HepG2 (cell line): ENCODE results near the gene CSNK1D. TPM values are rescaled to one million over a fixed set of nuclear protein-coding genes. Genes with fewer than 3 reads are reported as not detected.

ENCODE experiments used
- AKAP8 ChIP-seq: sonication (generic); formaldehyde crosslinking; IDR thresholded peaks from 2 replicates; pipeline ENCODE4 v1.5.1; 2020; ENCODE audit warnings: mild to moderate bottlenecking, missing genetic modification reagents
- CENPBD1 ChIP-seq: sonication (generic); formaldehyde crosslinking; IDR thresholded peaks from 2 replicates; pipeline ENCODE4 v1.8.0; 2022; ENCODE audit warnings: missing genetic modification reagents, low read depth, mild to moderate bottlenecking, borderline replicate concordance
- CENPT ChIP-seq: sonication (generic); formaldehyde crosslinking; IDR thresholded peaks from 2 replicates; pipeline ENCODE4 v1.8.0; 2022; ENCODE audit warnings: low read depth, mild to moderate bottlenecking, moderate library complexity, missing genetic modification reagents
- CTCF ChIP-seq: sonication (generic); formaldehyde crosslinking; IDR thresholded peaks from 2 replicates; pipeline ENCODE4 v1.5.0; 2020; ENCODE audit warnings: mild to moderate bottlenecking, missing genetic modification reagents, moderate library complexity
- FOXK1 ChIP-seq: sonication (generic); formaldehyde crosslinking; IDR thresholded peaks from 2 replicates; pipeline ENCODE4 v1.4.0; 2020; ENCODE audit warnings: low read depth, missing genetic modification reagents, borderline replicate concordance
- GATA4 ChIP-seq: sonication (generic); IDR thresholded peaks from 2 replicates; pipeline ENCODE4 v1.6.1; 2016; ENCODE audit warnings: antibody characterized with exemption, low read depth, borderline replicate concordance
- HES4 ChIP-seq: sonication (generic); formaldehyde crosslinking; IDR thresholded peaks from 2 replicates; pipeline ENCODE4 v1.9.0; 2021; ENCODE audit warnings: mild to moderate bottlenecking, missing genetic modification reagents, borderline replicate concordance
- HNRNPL ChIP-seq: fragments of 200-400 bp; formaldehyde crosslinking; IDR thresholded peaks from 2 replicates; pipeline ENCODE4 v1.6.1; 2017; ENCODE audit warnings: mild to moderate bottlenecking, low read depth, low read length
- SETDB1 ChIP-seq: sonication (generic); formaldehyde crosslinking; IDR thresholded peaks from 2 replicates; pipeline ENCODE4 v1.5.1; 2020; ENCODE audit warnings: missing genetic modification reagents, mild to moderate bottlenecking, borderline replicate concordance
- SP2 ChIP-seq: sonication (generic); formaldehyde crosslinking; IDR thresholded peaks from 2 replicates; pipeline ENCODE4 v1.5.1; 2020; ENCODE audit warnings: mild to moderate bottlenecking, missing genetic modification reagents
- TBX3 ChIP-seq: fragments of 450-650 bp; IDR thresholded peaks from 2 replicates; pipeline ENCODE4 v1.6.1; 2017; ENCODE audit warnings: antibody characterized with exemption, mild to moderate bottlenecking, inconsistent platforms, borderline replicate concordance
- TFDP1 ChIP-seq: IDR thresholded peaks from 2 replicates; pipeline ENCODE4 v1.6.1; 2016; ENCODE audit warnings: missing compliant biosample characterization, missing genetic modification reagents, borderline replicate concordance
- ZBTB3 ChIP-seq: sonication (generic); formaldehyde crosslinking; IDR thresholded peaks from 2 replicates; pipeline ENCODE4 v1.4.0; 2020; ENCODE audit warnings: low read depth, mild to moderate bottlenecking, moderate library complexity, missing genetic modification reagents, borderline replicate concordance
- ZBTB8A ChIP-seq: sonication (generic); formaldehyde crosslinking; IDR thresholded peaks from 2 replicates; pipeline ENCODE4 v1.4.0; 2020; ENCODE audit warnings: mild to moderate bottlenecking, low read depth, missing genetic modification reagents, borderline replicate concordance
- ZNF12 ChIP-seq: sonication (generic); formaldehyde crosslinking; IDR thresholded peaks from 2 replicates; pipeline ENCODE4 v1.5.0; 2020; ENCODE audit warnings: missing genetic modification reagents
- ZNF136 ChIP-seq: sonication (generic); formaldehyde crosslinking; IDR thresholded peaks from 2 replicates; pipeline ENCODE4 v1.8.1; 2022; ENCODE audit warnings: low read depth, mild to moderate bottlenecking, moderate library complexity, missing genetic modification reagents
- ZNF33B ChIP-seq: sonication (generic); formaldehyde crosslinking; IDR thresholded peaks from 2 replicates; pipeline ENCODE4 v1.5.1; 2020; ENCODE audit warnings: mild to moderate bottlenecking, missing genetic modification reagents
- ZNF432 ChIP-seq: sonication (generic); formaldehyde crosslinking; IDR thresholded peaks from 2 replicates; pipeline ENCODE4 v1.5.0; 2020; ENCODE audit warnings: missing genetic modification reagents, mild to moderate bottlenecking, borderline replicate concordance
- ZNF564 ChIP-seq: sonication (generic); formaldehyde crosslinking; IDR thresholded peaks from 2 replicates; pipeline ENCODE4 v1.8.1; 2023; ENCODE audit warnings: mild to moderate bottlenecking, missing genetic modification reagents
- ZNF709 ChIP-seq: sonication (generic); formaldehyde crosslinking; IDR thresholded peaks from 2 replicates; pipeline ENCODE4 v1.5.0; 2020; ENCODE audit warnings: mild to moderate bottlenecking, missing genetic modification reagents
- ZNF770 ChIP-seq: sonication (generic); formaldehyde crosslinking; IDR thresholded peaks from 2 replicates; pipeline ENCODE4 v1.5.0; 2020; ENCODE audit warnings: mild to moderate bottlenecking, missing genetic modification reagents
- ZNF83 ChIP-seq: sonication (generic); formaldehyde crosslinking; IDR thresholded peaks from 2 replicates; pipeline ENCODE4 v1.4.0; 2020; ENCODE audit warnings: missing genetic modification reagents, mild to moderate bottlenecking, borderline replicate concordance
- ZSCAN30 ChIP-seq: sonication (generic); formaldehyde crosslinking; IDR thresholded peaks from 2 replicates; pipeline ENCODE4 v1.5.0; 2020; ENCODE audit warnings: mild to moderate bottlenecking, missing genetic modification reagents
- polyA plus RNA-seq, 8 experiments: library from polyadenylated mRNA; depleted of rRNA in 3 of 8; stranded (reverse) in 7 of 8; unstranded in 1 of 8; fragments of >200 nt; fragmentation: Illumina TruSeq in 4 of 8; extraction: Trizol in 4 of 8; gene quantifications; 2 replicates each; pipeline versions ENCODE4 v1.2.1 to v1.2.3, GENCODE V29; 2011 to 2016; ENCODE audit warnings: low read depth in 4 of 8, missing spikeins in 1 of 8, mixed read lengths in 1 of 8; ENCODE audit not compliant: insufficient read depth in 1 of 8
- total RNA-seq, 5 experiments: library from RNA; depleted of rRNA; stranded (reverse); fragments of >200 nt; fragmentation: Illumina TruSeq; extraction: Trizol; gene quantifications; 2 replicates each; pipeline ENCODE4 v1.2.3, GENCODE V29; 2016; ENCODE audit warnings: low read depth in 1 of 5

CSNK1D gene
- total and polyA plus RNA-seq, 2 of the 13 experiments (the other 11 are each of a cell fraction or from before 2014, with no cell fraction given), result 31.5 to 128 TPM

- TF ChIP-seq HNRNPL (no peak), ZNF136 (CRISPR knock-in tag) (peak; percentile 92; the same call in 1 of the 2 replicates), ZSCAN30 (no peak; the same call in 1 of the 2 replicates), CENPBD1 (CRISPR knock-in tag) (no peak; the same call in 1 of the 2 replicates), AKAP8 (CRISPR knock-in tag) (peak; percentile 100), FOXK1 (CRISPR knock-in tag) (peak; percentile 3; the same call in 1 of the 2 replicates), TBX3 (peak; percentile 83; the same call in 1 of the 2 replicates), TFDP1 (CRISPR knock-in tag) (peak; percentile 70), ZBTB3 (peak; percentile 83; the same call in 1 of the 2 replicates), ZNF12 (CRISPR knock-in tag) (peak; percentile 52; the same call in 1 of the 2 replicates), CTCF (CRISPR knock-in tag) (peak; percentile 45; the same call in 1 of the 2 replicates), ZNF83 (no peak; the same call in 1 of the 2 replicates), HES4 (CRISPR knock-in tag) (peak; percentile 62; the same call in 1 of the 2 replicates), SETDB1 (CRISPR knock-in tag) (no peak), ZBTB8A (CRISPR knock-in tag) (0 out of 2 replicates have a peak, but pooled peaks have one; percentile 44), ZNF564 (CRISPR knock-in tag) (peak; percentile 7; the same call in 1 of the 2 replicates), GATA4 (peak; percentile 52; the same call in 1 of the 2 replicates), ZNF709 (CRISPR knock-in tag) (peak; percentile 86; the same call in 1 of the 2 replicates), CENPT (no peak), SP2 (CRISPR knock-in tag) (no peak), ZNF33B (no peak), ZNF432 (CRISPR knock-in tag) (0 out of 2 replicates have a peak, but pooled peaks have one; percentile 32), ZNF770 (peak; percentile 55; the same call in 1 of the 2 replicates)
Measured at GRCh38 chr17:82231562-82232321, 41.8 kb downstream of the CSNK1D start (continued).
